Tibial nerve (tissue), 4 donors: ENCODE measurements around the gene SLC66A3. TPM values are rescaled to one million over a fixed set of nuclear protein-coding genes. Genes with fewer than 3 reads are reported as not detected.

Experiments
- DNase-seq, 2 donors: peaks; one replicate each; pipeline ENCODE4 v3.0.0-alpha.2; 2019; ENCODE audit warnings: low spot score in 2 of 2
- H3K27ac ChIP-seq, 4 donors: fragments of 200-600 bp; sonication (generic) in 3 of 4; one replicate each; pipeline ENCODE4 v1.5.1; 2017 to 2019; ENCODE audit warnings: mild to moderate bottlenecking in 1 of 4
- H3K27me3 ChIP-seq, 2 donors: fragments of 200-600 bp; sonication (generic) in 1 of 2; one replicate each; pipeline versions ENCODE4 v1.5.1 to v1.6.0; 2017 to 2019
- H3K36me3 ChIP-seq, 3 donors: fragments of 200-600 bp; sonication (generic); one replicate each; pipeline ENCODE4 v1.5.1; 2018 to 2019
- H3K4me1 ChIP-seq, 4 donors: fragments of 200-600 bp; sonication (generic) in 3 of 4; one replicate each; pipeline ENCODE4 v1.5.1; 2017 to 2019
- H3K4me3 ChIP-seq, 4 donors: fragments of 200-600 bp; sonication (generic) in 3 of 4; one replicate each; pipeline ENCODE4 v1.5.1; 2017 to 2019; ENCODE audit warnings: mild to moderate bottlenecking in 1 of 4, moderate library complexity in 1 of 4
- H3K9me3 ChIP-seq, 4 donors: fragments of 200-600 bp; sonication (generic) in 3 of 4; one replicate each; pipeline ENCODE4 v1.5.1; 2017 to 2019
- CTCF ChIP-seq, 5 experiments: fragments of 200-600 bp in 3 of 5; fragments of 450-650 bp in 2 of 5; sonication (generic) in 3 of 5; IDR thresholded peaks; one replicate each; pipeline ENCODE4 v1.5.1; 2016 to 2019; ENCODE audit warnings: antibody characterized with exemption in 5 of 5, mild to moderate bottlenecking in 3 of 5, moderate library complexity in 2 of 5
- EP300 ChIP-seq, 2 donors: sonication (generic); formaldehyde crosslinking; IDR thresholded peaks; one replicate each; pipeline ENCODE4 v1.6.1; 2017; ENCODE audit warnings: antibody characterized with exemption in 2 of 2, mild to moderate bottlenecking in 1 of 2
- POLR2A ChIP-seq, 2 donors: fragments of 450-650 bp; IDR thresholded peaks; one replicate each; pipeline ENCODE4 v1.6.1; 2017; ENCODE audit warnings: antibody characterized with exemption in 2 of 2, mild to moderate bottlenecking in 2 of 2, moderate library complexity in 2 of 2
- WGBS, 2 donors: methylation state at CpG; one replicate each; pipeline ENCODE4 v1.1.5; 2018; 5-methylcytosine and 5-hydroxymethylcytosine counted together
- total RNA-seq, 4 donors: library from RNA; depleted of rRNA; stranded (reverse); fragments of >200 nt; gene quantifications; one replicate each; pipeline ENCODE4 v1.1.0, GENCODE V29; 2016

The SLC66A3 gene
- total RNA-seq, 4 donors from 2014 or later, result 49.8 to 120 (median 112) TPM

- TF ChIP-seq CTCF (IDR thresholded peaks at IDR 0.05), result no peak
- TF ChIP-seq EP300 (IDR thresholded peaks at IDR 0.05), result no peak
- no peak for TF ChIP-seq POLR2A (IDR thresholded peaks at IDR 0.05)
- WGBS, 2 donors, result 97 to 100% methylated on average over 2 of the region's 2 CpGs
- Histone ChIP-seq H3K36me3 (peaks cover 0 to 55% (median 0%) of the 10 kb centered on the region in 3 donors), H3K4me3 (no peak overlapping the region), H3K27ac (no peak overlapping the region), H3K9me3 (no peaks in the 10 kb centered on the region), H3K27me3 (no peaks in the 10 kb centered on the region), H3K4me1 (no peaks in the 10 kb centered on the region)
- no peak for DNase-seq
These were observed 65.2 kb downstream of the SLC66A3 start for GRCh38 chr2:11220445-11220844.

GRCh38 chr2:11222845-11223244 lies 67.6 kb downstream of the SLC66A3 start:
- WGBS, 2 donors, result 84 to 87% methylated on average over 5 of the region's 5 CpGs
- TF ChIP-seq EP300 (IDR thresholded peaks at IDR 0.05), result no peak
- TF ChIP-seq CTCF (IDR thresholded peaks at IDR 0.05), result no peak
- no peak for TF ChIP-seq POLR2A (IDR thresholded peaks at IDR 0.05)
- H3K27me3 ChIP-seq, result no peaks in the 10 kb centered on the region
- H3K36me3 ChIP-seq, result peaks cover 0 to 37% (median 0%) of the 10 kb centered on the region in 3 donors
- no peak overlapping the region for H3K4me3 ChIP-seq
- DNase-seq, result no peak
- peaks cover 0 to 8% (median 0%) of the 10 kb centered on the region in 4 donors for H3K4me1 ChIP-seq
- no peak overlapping the region for H3K27ac ChIP-seq
- no peaks in the 10 kb centered on the region for H3K9me3 ChIP-seq

- H3K27me3 ChIP-seq, result no peaks in the 10 kb centered on the region
- TF ChIP-seq CTCF (IDR thresholded peaks at IDR 0.05) (no peak), EP300 (IDR thresholded peaks at IDR 0.05) (no peak), POLR2A (IDR thresholded peaks at IDR 0.05) (no peak)
- H3K4me3 ChIP-seq, result no peak overlapping the region
- no peak overlapping the region for H3K27ac ChIP-seq
- peaks cover 0 to 22% (median 0%) of the 10 kb centered on the region in 3 donors for H3K36me3 ChIP-seq
- no peaks in the 10 kb centered on the region for H3K9me3 ChIP-seq
- H3K4me1 ChIP-seq, result peaks cover 0 to 19% (median 0%) of the 10 kb centered on the region in 4 donors
- DNase-seq, result no peak
These were observed 69.6 kb downstream of the SLC66A3 start for GRCh38 chr2:11224887-11225286.

GRCh38 chr2:11227595-11227994 lies 72.3 kb downstream of the SLC66A3 start:
- no peak for TF ChIP-seq CTCF (IDR thresholded peaks at IDR 0.05)
- no peak for TF ChIP-seq POLR2A (IDR thresholded peaks at IDR 0.05)
- TF ChIP-seq EP300 (IDR thresholded peaks at IDR 0.05), result no peak
- H3K9me3 ChIP-seq, result no peaks in the 10 kb centered on the region
- DNase-seq, result no peak
- H3K36me3 ChIP-seq, result peaks cover 0 to 4% (median 0%) of the 10 kb centered on the region in 3 donors
- peaks cover 0 to 23% (median 0%) of the 10 kb centered on the region in 4 donors for H3K4me1 ChIP-seq
- H3K27me3 ChIP-seq, result no peaks in the 10 kb centered on the region
- no peak overlapping the region for H3K4me3 ChIP-seq
- no peak overlapping the region for H3K27ac ChIP-seq

Other genes starting within 250 kb of the SLC66A3 start
- under 1 TPM in 2 of 4 donors, not detected in 2; 0.22 to 0.42 TPM for gene KCNF1, start 243.5 kb upstream of the SLC66A3 start, total RNA-seq
- 10 to 100 TPM; 56.4 to 81.6 (median 60.7) TPM for gene ROCK2, start 189.2 kb downstream of the SLC66A3 start, total RNA-seq